Measurements from ENCODE around the gene GALK2.
"Not testable (repeated sequence)": the region's sequence is repeated elsewhere in the genome, so short reads cannot be mapped to it uniquely, and the experiment has no call there.

GALK2 gene

GRCh38 chr15:49168016-49168415 lies 2.0 kb upstream of the GALK2 start:
- no peak for DNase-seq

- DNase-seq = no peak
Measured at GRCh38 chr15:49171790-49172189, 1.7 kb downstream of the GALK2 start.

DNA sequence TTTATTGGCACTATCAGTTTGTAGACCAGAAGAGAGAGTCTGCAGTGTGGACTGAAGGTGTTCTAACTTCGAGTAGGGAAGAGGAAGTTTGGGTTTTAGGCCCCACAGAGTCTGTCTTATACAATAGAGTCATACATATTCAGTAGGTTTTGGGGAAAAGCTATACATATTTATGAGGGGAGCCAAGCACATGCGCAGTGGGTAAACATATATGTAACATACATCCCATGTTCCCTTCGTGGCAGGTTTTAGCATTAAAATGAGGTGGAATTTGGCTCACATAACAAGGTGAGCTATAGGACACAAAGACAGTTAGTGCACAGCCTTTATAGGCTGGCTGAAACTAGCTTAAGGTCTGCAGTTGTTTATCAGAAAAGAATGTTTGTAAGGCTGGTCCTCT lies 4.9 kb downstream of the GALK2 start:
- DNase-seq = no peak

DNA sequence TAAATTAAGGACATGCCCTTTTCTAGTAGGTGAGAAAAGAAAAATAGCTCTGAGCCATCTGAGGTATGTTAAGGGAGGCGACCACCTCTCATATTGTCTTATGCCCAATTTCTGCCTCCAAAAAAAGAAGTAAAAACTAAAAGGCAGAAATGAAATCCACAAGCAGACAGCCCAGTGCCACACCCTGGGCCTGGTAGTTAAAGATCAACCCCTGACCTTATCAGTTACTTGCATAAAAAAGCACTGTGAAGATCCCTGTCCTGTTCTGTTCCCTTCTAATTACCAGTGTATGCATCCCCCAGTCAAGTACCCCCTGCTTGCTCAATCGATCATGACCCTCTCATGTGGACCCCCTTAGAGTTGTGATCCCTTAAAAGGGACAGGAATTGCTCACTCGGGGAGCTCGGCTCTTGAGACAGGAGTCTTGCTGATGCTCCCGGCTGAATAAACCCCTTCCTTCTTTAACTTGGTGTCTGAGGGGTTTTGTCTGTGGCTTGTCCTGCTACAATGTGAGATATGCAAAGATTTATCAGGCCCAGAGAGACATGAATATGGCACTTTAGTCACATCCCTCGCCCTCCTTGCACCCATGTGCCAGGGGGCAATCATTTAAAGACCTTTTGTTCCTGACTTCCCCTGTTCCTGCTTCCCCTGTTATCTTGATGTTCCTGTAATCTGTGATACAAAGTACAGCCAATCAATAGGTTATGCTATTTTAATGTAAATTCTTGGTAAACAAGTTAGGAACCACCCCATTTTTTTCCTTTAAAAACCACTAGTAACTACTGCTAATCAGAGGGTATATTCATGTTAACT lies 5.7 kb downstream of the GALK2 start:
- not testable (repeated sequence) for DNase-seq

DNA sequence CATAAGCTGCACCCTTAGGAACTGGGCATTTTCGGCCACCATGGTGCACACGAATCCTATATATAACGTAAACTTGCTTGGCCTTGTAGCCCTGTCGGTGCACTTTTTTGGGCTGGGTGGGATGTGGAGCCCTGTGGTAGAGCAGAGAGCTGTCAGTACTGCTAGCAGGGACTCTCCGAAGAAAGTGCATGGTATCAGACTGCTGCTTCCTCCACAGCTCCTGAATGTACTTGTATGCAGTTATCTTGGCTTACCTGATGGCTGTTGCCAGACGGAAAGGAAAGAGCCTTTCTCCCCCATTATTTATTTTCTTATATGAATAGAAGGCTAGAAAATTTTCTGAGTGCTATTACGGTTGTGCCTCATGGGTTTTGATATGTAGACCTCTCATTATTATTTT lies 8.4 kb downstream of the GALK2 start:
- no peak for DNase-seq

DNA sequence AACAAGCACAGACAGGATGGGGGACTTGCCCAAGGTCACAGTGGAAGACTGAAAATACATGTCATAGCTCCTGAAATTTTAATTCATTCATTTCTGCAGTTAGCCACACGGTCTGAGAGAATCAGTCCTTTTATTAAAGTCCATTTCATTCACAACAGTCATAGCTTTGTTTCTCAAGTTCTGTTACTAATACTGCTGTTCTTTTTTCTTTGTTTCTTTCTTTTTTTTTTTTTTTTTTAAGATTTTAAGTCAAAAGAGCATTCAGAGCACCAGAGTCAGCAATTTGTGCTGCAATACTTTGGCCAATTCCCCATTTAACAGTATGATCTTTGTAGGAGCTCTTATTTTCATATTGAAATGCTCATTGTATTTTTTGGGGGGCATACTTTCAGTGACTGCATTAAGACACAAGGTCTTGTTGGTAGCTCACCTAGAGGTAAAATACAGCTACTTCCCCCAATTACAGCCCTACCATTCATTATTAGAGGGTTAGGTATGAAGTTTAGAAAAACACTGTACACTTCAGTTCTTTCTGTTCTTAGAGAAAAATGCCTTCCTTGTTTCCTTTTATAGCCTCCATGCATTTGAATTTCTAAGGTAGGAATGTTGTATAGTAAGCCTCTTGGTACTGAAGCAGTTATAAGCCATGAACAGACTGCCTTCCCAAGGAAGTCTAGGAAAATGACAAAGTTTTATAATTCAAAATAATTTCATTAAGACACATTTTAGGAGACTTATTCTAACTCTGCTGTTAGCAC lies 9.6 kb downstream of the GALK2 start:
- DNase-seq = no peak

- DNase-seq = no peak
Measured at GRCh38 chr15:49182128-49182527, 12.1 kb downstream of the GALK2 start.

- DNase-seq = not testable (repeated sequence)
Measured at GRCh38 chr15:49183741-49184140, 13.7 kb downstream of the GALK2 start.

DNA sequence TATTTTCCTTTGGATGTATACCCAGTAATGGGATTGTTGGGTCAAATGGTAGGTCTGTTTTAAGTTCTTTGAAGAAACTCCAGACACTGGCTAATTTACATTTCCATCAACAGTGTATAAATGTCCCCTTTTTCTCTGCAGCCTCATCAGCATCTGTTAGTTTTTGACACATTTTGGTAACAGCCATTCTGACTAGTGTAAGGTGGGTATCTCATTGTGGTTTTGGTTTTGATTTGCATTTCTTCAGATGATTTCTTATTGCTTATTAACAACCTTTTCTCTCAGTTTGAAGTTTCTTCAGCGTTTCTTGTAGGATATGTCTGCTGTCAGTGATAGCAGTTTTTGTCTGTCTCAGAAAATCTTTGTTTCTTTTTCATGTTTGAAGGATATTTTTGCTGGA lies 15.4 kb downstream of the GALK2 start:
- no peak for DNase-seq

- no peak for DNase-seq
Measured at GRCh38 chr15:49187549-49188245, 17.6 kb downstream of the GALK2 start.

GRCh38 chr15:49188933-49189332 lies 18.9 kb downstream of the GALK2 start:
- DNase-seq = no peak

DNA sequence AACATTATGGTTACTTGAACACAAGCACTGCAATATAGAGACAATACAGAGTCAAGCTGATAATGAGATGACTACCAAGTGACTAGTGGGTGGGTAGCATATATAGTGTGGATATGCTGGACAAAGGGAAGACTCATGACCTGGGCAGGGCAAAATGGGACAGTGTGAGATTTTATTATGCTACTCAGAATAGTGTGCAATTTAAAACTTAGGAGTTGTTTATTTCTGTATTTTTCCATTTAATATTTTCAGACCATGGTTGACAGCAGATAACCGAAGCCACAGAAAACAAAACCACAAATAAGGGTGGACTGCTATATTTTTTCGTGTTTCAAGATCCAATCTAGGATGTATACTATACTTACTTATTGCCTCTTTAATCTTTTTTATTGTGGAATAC lies 19.6 kb downstream of the GALK2 start:
- DNase-seq = no peak

DNA sequence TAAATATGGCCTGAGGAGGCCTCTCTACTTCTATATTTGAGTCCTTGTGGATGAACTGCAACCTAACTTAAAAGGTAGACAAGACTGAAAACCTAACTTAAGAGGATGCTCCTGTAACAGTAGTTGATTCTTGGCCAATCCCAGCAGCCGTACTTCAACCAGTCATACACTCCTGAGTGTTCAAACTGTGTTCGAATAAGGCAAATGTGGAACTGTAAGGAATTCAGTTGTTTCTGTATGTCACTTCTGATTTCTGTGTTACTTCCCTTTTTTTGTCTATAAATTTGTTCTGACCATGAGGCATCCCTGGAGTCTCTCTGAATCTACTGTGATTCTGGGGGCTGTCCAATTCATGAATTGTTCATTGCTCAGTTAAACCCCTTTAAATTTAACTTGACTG lies 20.5 kb downstream of the GALK2 start:
- DNase-seq = no peak

GRCh38 chr15:49191892-49192291 lies 21.8 kb downstream of the GALK2 start:
- no peak for DNase-seq

DNA sequence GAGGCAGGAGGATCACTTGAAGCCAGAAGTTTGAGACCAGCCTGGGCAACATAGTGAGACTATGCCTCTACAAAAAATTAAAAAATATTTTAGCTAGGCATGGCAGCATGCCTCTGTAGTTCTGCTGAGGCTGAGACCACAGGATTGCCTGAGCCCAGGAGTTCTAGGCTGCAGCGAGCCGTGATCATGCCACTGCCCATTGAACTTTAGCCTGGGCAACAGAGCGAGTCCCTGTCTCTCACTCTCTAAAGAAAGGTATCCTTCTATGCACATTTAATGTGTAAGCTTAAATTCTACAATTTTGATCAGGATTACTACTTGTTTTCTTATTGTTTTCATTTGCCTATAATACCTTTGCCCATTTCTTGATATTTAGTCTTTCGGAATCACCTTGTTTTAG lies 26.8 kb downstream of the GALK2 start:
- DNase-seq = no peak

GRCh38 chr15:49199666-49200065 lies 29.6 kb downstream of the GALK2 start:
- no peak for DNase-seq

DNA sequence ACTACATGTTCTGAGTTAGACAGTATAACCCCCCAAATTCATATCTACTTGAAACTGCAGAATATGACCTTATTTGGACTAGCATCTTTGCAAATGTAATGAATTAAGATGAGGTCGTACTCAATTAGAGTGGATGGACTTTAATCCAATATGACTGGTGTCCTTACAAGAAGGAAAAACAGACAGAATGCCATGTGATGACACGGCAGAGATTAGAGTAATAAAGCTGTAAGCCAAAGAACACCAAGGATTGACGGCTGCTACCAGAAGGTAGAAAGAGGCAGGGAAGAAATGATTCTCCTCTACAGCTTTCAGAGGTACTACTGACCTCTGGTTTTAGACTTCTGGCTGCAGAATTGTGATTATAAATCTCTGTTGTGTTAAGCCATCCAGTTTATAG lies 30.3 kb downstream of the GALK2 start:
- DNase-seq = no peak

DNA sequence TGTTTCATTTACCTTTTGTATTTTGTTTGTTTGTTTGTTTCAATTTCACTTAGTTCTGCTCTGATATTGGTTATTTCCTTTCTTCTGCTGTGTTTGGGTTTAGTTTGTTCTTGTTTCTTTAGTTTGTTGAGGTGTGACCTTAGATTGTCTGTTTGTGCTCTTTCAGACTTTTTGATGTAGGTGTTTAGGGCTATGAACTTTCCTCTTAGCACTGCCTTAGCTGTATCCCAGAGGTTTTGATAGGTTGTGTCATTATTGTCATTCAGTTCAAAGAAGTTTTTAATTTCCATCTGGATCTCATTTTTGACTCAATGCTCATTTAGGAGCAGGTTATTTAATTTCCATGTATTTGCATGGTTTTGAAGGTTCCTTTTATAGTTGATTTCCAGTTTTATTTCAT lies 38.1 kb downstream of the GALK2 start:
- not testable (repeated sequence) for DNase-seq

GRCh38 chr15:49212897-49213296 lies 42.9 kb downstream of the GALK2 start:
- no peak for DNase-seq

DNA sequence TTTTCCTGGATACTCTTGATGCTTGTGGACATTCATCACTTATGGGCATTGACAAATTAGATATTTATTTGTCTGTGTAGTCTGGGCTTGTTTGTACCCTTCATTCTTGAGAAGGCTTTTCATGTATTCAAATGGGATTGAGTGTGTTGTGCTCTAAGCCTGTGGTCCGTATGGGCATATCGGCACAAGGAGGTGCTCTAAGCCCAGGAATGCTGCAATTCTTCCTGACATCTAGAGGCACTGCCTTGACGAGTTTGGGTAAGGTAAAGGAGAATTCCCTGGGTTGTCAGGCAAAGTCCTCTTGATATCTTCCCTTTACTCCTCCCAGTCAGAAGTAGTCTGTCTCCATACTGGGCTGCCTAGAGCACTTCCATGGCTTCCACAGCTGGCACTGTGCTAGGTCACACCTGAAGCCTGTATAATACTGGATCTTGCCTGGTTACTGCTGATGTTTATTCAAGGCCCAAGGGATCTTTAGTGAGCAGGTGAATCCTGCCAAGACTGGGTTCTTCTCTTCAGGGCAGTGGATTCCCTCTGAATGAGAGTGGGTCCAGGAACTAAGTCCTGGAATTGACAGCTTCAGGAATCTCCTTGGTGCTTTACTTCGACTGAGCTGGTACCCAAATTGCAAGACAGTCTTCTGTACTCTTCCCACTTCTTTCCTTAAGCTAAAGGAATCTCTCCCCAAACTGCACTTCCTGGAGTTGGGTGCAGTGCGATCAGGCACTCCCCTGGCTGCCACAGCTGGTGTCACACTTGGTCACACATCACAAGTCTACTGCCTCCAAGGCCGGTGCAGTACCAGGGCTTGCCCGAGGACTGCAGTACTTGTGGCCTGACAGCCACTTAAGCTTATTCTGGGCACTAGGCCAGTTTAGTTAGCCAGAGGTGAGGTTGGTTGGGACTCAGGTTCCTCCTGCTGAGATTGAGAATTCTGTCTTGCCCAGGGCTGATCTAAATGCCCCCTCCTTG lies 46.0 kb downstream of the GALK2 start:
- no peak for DNase-seq

GRCh38 chr15:49223536-49224274 lies 53.7 kb downstream of the GALK2 start:
- DNase-seq = no peak

All from CD4-positive, alpha-beta T cell treated with Interleukin-1 beta for 1 hour (primary cell).